ENCODE results near the gene MRPL38.
"Not testable (repeated sequence)": the region's sequence is repeated elsewhere in the genome, so short reads cannot be mapped to it uniquely, and the experiment has no call there.

The MRPL38 gene

DNA sequence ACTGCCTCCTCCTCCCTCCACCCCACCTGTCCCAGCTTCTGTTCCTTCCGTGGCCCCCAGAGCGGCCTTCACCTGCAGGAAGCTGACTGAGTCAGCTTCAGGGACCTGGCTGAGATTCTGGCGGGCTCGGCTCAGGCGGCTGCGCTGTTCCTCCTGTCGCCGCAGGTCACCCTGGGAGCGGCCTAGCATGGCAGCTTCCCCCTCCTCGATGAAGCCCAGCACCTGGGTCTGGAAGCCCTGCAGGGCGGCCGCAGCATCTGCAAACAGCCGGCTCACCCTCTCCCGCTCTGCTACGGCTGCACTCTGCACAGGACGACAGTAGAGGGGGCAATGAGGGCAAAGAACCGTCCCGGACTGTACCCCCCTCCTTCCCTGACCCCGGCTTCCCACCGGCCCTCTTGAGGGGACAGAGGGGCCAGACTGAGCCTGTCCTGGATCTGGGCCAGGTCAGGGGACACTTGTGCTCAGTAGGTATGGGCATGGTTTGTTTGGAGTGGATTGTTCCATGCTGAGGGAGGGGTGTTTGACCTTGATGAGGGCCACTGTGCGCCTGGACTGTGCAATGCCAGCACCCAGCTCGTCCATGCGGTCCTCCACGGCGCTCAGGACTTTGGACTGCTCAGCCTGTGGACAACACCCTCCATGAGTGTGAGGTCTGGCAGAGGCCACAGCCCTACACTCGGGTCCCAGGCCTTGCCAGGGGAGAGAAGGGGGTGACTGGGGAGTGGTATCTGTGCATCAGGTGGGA lies 28.3 kb downstream of the MRPL38 start:
- DNase-seq (ENCODE audit: low read depth): no peak

DNA sequence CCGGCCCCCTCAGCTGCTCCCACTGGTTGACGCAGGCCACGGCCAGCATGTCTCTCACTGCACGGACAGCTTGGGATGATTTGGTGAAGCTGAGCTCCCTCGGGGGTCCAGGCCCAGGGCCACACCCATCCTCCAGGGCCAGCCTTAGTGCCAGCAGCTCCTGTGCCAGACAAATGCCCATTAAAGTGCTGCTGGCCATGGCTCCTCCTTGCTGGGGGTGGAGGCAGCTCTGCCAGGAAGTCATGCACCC lies 28.8 kb downstream of the MRPL38 start:
- no peak for DNase-seq (ENCODE audit: low read depth)

DNA sequence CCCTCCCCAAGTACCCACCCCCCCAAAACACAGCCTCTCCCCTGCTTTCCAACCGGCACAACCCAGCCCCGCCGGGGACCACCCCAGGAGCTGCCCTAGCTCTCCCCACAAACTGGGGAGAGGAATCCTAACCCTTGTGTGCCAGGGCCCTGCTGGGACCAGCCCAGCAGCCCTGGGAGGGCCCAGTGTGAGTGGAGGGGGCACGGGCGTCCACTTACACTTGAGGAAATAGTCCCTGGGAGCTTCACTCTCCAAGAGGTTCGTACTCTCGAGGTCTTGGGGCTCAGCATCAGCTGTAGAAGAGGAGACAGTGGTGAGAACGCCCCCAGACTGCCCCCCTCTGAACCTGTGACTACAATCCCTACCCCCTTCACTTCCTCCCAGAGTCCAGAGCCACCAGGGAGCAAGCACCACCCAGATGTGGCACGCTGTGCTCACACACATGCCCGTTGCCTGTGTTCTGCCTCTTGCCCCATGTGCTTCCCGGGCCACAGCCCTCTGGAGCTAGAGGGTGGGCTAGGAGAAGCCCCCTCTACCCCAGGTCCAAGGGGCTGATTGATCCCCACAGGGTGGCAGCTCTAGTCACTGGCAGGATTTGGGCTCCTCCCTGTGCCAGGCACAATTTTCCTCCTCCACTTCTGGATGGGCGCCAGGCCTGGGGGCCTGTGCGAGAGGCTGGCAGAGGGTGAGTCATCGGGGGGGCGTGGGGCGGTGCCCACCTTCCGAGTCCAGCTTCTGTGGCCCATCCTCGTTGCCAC lies 29.3 kb downstream of the MRPL38 start:
- no peak for DNase-seq (ENCODE audit: low read depth)

DNA sequence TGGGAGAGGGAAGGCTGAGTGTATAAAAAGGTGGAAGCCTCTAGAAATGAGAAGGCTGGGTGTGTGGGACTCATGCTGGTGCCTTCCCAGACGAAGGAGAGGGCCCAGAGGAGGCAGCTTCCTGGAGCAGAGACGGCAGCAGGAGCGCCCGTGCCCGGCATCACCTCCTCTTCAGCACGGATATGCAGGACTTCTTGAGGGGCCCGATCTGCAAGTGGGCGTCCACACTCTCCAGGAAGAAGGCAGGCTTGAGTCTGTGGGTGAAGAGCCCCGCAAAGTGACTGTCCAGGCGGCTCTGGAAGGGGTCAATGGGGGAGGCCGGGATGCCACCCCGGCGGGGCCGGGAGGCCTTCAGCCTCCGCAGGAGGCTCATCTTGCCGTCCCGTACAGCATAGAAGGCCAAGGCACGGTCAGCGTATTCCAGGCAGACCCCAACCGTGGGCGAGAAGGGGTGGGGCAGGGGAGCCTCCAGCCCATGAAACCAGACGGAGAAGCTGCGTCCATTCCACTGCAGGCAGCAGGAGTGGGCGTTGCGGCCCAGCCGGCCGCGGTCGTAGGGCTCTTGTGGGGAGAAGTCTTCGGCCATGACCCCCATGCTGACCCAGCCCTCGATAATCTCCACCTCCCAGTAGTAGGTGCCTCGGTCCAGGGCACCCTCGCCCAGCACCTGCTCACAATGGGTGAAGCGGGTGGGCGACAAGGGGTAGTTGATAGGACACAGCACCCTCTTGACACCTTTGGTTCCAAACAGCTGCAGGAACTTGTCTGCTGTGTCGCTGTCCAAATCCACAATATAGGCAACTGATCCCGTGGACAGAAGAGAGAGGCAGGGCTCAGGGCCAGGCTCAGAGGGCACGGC lies 30.1 kb downstream of the MRPL38 start:
- DNase-seq (ENCODE audit: low read depth): no peak

DNA sequence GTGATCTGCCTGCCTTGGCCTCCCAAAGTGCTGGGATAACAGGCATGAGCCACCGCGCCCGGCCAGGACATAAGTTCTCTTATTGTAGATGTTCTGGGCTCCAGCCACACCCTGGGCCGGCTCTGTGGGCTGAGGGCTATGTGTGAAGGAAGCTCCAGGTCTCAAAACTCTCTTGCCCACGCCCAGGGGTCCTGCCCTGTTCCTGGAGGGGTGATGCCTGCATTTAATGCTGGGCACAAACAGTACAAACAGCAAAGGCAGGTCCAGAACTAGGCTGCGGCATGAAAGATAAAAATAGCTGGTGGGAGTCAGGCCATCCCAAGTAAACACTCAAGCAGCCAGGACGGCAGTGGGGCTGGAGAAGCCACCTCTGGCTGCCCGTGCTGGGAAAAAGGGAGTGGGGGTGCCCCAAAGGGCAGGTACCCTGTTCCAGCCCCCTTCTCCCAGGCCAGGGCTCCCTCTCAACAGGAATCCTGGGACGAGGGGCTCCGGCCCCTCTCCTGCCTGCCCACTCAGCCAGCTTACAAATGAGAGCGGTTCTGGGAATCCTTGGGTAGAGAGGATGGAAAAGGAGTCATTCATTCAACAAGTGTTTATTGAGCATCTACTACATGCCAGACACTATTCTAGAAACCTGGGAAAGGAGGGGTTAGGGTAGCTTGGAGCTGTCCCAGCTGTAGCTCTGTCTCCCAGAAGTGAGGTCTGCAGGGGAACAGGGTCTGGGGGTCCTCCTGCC lies 30.9 kb downstream of the MRPL38 start:
- DNase-seq (ENCODE audit: low read depth): no peak

DNA sequence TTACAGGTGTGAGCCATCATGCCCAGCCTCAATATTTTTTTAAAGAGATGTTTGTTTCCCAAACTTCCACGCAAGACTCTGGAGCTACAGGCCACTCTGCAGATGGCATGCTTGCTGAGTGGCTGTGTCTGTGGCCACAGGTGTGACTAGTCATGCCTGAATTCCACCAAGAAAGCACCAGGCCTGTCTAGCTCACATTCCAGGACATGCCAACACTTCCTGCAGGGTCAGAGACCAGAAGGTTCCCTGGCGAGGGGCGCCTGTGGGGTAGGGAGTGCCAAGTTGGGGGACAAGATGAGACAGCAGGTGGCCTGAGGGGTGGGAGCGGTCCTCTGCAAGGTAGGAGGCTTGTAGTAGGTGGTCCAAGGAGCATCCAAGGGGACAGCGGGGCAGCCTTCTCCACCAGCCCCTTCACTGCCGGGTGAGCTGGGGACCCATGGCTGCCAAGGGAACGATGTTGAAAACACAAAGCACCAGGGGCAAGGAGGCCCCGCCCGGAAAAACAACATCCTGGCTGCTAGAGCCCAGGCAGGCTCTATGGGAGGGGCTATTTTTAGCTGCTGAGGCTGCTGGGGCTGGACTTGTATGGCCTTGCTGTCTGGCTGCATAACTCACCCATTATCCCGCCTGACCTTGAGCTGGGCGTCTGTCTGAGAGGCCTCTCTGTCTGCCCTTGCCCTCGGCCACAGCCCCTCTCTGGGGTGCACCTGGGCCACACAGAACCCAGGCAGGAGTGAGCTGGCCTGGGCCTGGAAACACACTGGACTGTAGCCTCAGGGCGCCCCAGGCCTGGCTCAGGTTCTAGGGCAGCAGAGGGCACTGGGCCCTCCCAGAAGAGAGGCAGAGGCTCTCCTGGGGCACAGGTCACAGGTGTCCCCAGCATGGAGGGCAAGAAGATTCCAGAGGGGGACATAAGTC lies 32.0 kb downstream of the MRPL38 start:
- no peak for DNase-seq (ENCODE audit: low read depth)

DNA sequence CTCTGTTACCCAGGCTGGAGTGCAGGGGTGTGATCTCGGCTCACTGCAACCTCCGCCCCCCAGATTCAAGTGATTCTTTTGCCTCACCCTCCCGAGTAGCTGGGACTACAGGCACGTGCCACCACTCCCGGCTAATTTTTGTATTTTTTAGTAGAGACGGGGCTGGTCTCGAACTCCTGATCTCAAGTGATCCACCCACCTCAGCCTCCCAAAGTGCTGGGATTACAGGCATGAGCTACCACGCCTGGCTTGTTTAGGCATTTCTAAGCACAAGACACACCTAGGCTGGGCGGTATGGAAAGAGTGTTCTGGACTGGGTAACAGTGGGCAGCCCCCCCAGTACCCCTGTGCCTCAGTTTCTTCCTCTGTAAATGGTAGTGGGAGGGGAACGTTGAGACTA lies 34.5 kb downstream of the MRPL38 start:
- DNase-seq (ENCODE audit: low read depth): not testable (repeated sequence)

DNA sequence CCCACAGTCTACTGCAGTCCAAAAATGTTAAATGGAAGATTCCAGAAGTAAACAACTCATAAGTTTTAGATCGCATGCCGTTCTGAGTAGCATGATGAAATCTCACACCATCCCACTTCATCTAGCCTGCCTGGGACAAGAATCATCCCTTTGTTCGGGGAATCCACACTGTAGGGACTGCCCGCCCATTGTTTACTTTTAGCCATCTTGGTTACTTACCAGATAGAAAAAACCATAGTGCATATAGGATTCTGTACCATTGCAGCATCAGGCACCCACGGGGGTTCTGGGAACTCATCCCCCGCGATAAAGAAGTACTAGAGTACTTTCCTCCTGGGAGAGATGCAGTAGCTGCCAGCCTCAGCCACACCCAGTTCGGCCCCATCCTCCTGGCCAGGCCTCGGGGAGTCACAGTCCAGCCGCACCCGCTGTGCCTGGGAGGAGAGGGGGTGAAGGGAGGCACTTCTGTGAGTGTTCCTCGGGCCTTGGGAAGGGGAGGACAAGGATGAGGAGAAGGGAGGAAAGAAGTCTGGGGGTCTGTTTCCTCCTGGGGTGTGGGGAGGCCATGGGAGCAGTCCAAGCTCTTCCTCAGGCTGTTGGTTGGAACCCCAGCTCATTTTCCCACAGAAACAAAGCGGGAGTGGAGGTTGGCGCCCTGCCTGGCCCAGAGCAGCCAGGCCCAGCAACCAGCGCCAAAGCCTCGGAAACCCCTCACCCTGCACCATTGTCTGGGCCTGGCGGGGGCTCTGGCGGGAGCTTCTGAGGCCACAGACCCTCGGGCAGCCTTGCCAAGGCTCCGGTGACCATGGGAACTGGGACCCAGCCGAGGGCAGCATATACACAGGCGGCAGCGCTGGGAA lies 35.2 kb downstream of the MRPL38 start:
- DNase-seq (ENCODE audit: low read depth): no peak

DNA sequence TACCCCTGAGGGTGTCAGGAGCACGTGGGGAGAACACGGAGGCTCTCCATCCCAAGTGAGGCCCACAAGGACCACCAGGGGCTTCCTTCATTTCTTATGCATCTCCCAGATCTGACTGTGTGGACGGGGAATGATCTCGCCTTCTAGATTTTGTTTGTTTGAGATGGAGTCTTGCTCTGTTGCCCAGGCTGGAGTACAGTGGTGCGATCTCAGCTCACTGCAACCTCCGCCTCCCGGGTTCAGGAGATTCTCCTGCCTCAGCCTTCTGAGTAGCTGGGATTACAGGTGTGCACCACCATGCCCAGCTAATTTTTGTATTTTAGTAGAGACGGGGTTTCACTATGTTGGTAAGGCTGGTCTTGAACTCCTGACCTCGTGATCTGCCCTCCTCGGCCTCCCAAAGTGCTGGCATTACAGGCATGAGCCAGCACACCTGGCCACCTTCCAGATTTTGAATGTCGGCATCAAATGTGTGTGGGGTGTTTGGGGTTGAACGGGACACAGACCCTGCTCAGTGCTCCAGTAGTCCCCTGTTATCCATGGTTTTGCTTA lies 35.9 kb downstream of the MRPL38 start:
- DNase-seq (ENCODE audit: low read depth): not testable (repeated sequence)

DNA sequence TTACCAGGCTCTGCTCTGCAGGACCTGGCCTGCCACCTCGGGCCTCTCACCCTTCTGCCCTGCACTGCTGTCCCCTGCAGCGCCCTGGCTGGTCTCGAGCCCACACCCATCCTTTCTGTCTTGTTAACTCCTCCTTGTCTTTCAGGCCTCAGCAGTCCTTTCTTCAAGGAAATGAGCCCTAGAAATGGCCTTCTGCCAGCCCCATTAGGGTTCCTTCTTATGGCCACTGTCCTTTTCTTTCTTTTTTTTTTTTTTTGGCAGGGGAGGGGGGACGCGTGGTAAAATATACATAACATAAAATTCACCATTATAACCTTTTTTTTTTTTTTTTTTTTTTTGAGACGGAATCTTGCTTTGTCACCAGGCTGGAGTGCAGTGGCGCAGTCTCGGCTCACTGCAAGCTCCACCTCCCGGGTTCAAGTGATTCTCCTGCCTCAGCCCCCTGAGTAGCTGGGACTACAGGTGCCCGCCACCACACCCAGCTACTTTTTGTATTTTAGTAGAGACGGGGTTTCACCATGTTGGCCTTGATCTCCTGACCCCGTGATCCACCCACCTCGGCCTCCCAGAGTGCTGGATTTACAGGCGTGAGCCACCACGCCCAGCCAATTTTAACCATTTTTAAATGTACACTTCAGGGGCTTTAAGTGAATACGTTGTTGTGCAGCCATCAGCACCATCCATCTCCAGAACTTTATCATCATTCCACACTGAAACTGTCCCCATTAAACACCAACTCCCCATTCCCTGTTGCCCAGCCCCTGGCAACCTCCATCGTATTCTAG lies 39.1 kb downstream of the MRPL38 start:
- not testable (repeated sequence) for DNase-seq (ENCODE audit: low read depth)

DNA sequence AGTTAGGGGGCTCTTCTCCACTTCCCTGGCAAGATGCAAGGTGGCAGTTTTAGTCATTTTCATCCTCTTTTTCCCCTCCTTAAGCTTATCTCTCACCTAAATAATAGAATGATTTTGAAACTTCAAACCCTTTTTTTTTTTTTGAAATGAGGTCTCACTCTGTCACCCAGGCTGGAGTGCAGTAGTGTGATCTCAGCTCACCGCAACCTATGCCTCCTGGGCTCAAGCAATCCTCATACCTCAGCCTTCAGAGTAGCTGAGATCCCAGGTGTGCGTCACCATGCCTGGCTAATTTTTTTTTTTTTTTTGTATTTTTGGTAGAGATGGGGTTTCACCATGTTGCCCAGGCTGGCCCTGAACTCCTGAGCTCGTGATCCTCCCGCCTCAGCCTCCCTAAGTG lies 39.8 kb downstream of the MRPL38 start:
- not testable (repeated sequence) for DNase-seq (ENCODE audit: low read depth)

DNA sequence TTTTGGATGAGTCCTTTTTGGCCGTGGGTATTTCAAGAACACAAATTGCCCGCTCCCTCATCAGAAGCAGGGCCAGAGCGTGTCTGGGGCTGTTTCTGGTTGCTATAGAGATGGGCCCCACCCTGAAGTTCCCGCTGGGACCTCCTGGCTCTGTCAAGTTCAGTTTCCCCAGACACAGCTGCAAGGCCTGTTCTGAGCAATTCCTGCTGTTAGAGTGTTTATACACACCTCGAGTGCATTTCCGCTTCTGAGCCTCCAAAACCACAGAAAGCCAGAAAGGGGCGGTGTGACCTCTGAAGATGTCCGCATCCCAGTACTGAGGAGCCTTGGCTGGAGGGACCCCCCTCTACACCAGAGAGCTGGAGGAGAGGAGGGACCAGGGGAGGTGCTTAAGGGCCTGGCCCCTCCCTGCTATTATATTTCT lies 40.2 kb downstream of the MRPL38 start:
- no peak for DNase-seq (ENCODE audit: low read depth)

DNA sequence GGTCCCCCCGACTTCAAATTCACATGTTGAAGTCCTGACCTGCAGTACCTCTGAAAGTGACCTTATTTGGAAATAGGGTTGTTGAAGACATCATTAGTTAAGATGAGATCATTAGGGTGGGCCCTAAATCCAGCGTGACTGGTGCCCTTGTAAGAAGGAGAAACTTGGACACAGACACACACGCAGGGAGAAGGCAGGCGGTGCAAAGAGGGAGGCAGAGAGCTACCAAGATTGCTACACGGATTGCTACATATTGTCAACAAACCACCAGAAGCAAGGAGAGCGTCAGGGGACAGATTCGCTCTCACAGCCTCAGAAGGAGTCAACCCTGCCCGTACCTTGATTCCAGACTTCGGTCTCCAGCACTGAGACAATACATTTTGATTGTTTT lies 42.8 kb downstream of the MRPL38 start:
- no peak for DNase-seq (ENCODE audit: low read depth)

DNA sequence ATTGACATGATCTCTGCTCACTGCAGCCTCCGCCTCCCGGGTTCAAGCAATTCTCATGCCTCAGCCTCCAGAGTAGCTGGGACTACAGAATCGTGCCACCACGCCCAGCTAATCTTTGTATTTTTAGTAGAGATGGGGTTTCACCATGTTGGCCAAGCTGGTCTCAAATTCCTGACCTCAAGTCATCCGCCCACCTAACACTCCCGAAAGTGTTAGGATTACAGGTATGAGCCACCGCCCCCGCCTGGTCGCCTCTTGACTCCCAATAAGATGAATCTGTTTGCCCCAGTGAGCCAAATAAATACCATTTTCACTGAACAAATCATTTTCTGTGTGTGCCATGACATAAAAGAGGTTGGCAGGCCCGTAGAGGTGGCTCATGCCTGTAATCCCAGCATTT lies 45.3 kb downstream of the MRPL38 start:
- DNase-seq (ENCODE audit: low read depth): not testable (repeated sequence)

DNA sequence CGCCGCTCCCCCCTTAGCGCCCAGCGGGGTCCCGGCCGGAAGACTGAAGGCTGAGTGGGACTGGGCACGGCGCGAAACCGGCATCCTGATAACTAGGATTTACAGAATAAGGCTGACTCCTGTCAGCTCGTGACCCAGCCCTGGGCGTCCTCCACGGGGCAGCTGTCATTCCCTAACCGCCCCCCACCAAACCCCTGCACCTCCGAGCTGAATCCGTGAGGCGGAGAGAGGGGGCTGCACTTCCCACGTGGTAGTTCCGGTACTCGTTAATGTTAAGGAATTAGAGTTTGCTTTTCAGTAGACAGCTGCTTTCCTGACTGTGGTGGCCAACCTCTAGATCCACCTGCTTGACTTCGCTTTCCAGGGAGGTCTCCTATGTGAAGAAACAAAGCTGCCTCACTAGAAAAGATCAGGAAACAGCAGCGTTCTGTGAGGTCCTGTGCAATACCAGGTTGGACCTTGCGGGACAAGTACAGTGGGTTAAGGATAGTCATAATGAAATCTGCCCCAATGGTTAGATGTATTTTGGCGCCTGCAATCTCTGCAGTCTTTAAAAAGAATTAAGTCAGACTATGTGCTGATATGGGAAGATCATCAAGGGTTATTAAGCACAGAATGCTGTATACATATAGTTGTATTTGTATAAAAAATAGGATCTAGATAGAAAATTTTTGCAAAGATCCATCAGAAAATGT lies 48.5 kb downstream of the MRPL38 start:
- DNase-seq (ENCODE audit: low read depth): no peak

DNA sequence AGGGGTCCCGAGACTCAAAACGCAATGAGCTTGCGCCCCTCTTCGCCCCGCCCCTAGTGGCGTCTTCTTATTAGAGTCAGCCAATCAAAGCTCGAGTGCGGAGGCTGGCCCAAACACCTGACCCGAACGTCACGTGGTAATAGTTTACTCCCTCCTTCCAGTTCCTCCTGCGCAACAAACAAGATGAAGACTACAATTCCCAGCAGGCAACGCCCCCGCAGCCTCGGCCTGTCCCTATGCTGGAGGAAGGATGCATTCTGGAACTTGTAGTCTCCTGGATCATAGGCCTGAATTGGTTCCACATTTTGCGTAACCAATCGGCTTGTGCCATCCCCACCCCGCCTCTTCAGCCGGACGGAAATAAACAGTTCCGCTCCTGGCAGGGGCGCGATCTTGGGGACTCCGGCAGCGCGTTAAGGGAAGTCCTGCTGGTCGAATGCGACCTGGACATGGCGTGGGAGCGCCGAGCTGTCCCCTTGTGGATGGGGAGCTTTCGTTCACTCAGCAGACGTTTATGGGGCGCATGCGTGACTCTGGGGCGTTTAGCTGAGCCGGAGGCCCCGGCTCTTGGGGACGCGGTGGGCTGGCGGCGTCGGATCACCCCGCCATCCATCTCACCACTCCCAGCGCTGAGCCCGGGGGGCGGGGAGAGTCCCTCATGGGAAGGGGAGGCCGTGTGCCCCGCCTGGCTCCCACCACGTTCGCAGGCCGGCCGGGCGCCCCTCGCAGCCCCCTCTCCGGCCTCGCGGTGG lies 49.2 kb downstream of the MRPL38 start, which contains the start of gene WBP2:
Gene WBP2 (minus strand): TSS at position 26 of the 752 bp plus-strand sequence. CDS start 38 bp downstream, outside the sequence.
- peak; percentile 99 for DNase-seq (ENCODE audit: low read depth)

DNA sequence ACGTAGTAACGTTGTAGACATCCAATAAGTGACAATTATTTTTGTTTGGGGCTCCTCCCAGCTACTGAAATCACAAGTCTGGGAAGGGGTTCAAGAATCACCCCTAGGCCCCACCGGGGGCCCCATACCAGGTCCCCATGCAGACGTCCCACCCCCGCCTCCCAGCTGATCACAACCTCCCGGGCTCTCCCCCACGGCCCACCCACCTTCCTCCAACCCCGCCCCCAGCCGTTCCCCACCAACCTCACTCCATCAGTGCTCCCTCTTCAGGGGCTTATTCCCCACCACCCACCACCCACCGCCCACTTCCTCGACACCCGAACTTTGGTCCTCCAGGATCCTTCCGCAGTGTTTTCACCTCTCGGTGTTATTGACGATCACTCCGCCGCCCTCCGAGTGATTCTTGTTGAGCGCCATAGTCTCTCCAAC lies 49.8 kb downstream of the MRPL38 start:
- no peak for DNase-seq (ENCODE audit: low read depth)
